Sigmoid colon (tissue), 4 donors: ENCODE data around the gene SLC44A5.

Source experiments
- EP300 ChIP-seq, 4 donors: sonication (generic); formaldehyde crosslinking; IDR thresholded peaks; one replicate each; pipeline ENCODE4 v1.6.1; 2017; ENCODE audit warnings: antibody characterized with exemption in 4 of 4
- POLR2A ChIP-seq, 2 donors: fragments of 450-650 bp; IDR thresholded peaks; one replicate each; pipeline ENCODE4 v1.6.1; 2016; ENCODE audit warnings: antibody characterized with exemption in 2 of 2, mild to moderate bottlenecking in 2 of 2, moderate library complexity in 2 of 2
- TF ChIP-seq, protein P1 (sequence below), 4 experiments: fragments of 450-650 bp in 3 of 4; fragments of 200-600 bp in 1 of 4; IDR thresholded peaks; one replicate each; pipeline ENCODE4 v1.5.1; 2016 to 2019; ENCODE audit warnings: antibody characterized with exemption in 4 of 4, mild to moderate bottlenecking in 3 of 4, moderate library complexity in 2 of 4

DNA sequence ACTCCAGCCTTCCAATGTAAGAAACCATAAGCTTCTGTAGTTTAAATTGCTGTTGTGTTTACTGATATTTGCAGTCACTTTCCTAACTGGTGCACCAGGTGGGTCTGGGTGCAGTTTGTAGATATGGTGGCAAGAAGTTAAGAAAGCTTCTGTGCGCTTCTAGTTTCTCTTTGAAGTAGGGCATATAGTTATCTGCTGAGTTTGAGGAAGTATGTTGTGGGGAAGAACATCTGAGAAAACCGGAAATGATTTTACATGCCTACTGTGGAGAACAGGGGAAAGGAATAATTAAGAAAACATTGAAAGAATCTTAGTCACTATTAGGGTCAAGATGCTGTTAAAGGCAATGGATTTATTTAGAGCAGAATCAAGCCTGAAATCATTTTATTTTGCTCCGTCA, 14.9 kb upstream of the SLC44A5 start:
- TF ChIP-seq, protein P1, sequence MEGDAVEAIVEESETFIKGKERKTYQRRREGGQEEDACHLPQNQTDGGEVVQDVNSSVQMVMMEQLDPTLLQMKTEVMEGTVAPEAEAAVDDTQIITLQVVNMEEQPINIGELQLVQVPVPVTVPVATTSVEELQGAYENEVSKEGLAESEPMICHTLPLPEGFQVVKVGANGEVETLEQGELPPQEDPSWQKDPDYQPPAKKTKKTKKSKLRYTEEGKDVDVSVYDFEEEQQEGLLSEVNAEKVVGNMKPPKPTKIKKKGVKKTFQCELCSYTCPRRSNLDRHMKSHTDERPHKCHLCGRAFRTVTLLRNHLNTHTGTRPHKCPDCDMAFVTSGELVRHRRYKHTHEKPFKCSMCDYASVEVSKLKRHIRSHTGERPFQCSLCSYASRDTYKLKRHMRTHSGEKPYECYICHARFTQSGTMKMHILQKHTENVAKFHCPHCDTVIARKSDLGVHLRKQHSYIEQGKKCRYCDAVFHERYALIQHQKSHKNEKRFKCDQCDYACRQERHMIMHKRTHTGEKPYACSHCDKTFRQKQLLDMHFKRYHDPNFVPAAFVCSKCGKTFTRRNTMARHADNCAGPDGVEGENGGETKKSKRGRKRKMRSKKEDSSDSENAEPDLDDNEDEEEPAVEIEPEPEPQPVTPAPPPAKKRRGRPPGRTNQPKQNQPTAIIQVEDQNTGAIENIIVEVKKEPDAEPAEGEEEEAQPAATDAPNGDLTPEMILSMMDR (IDR thresholded peaks at IDR 0.05), result no peak
- no peak for TF ChIP-seq POLR2A (IDR thresholded peaks at IDR 0.05)
- TF ChIP-seq EP300 (IDR thresholded peaks at IDR 0.05), result no peak
